NCI-H1105 (cell line): ENCODE results near the gene RDX.
A peak's percentile ranks its signal among the peaks of the same experiment; 100 is the strongest.

Experiments
- DNase-seq: peaks from one replicate; lab custom pipeline; 2025; lab: John Stamatoyannopoulos, UW

The RDX gene

GRCh38 chr11:110130642-110131238 is 165.7 kb downstream of the RDX start:
- peak; percentile 99 for DNase-seq

GRCh38 chr11:110128161-110128560 is 168.3 kb downstream of the RDX start:
- no peak for DNase-seq

- DNase-seq, result no peak
Observed at GRCh38 chr11:110126936-110127335, 169.5 kb downstream of the RDX start.

- no peak for DNase-seq
Observed at GRCh38 chr11:110125632-110126031, 170.8 kb downstream of the RDX start.
